SK-N-MC (cell line): ENCODE measurements around the gene TMLHE.
"Not testable (repeated sequence)": the region's sequence is repeated elsewhere in the genome, so short reads cannot be mapped to it uniquely, and the experiment has no call there.

Source experiments
- EZH2 ChIP-seq: fragments of 200-600 bp; sonication (generic); IDR thresholded peaks from one replicate; pipeline ENCODE4 v1.6.1; 2017; ENCODE audit warnings: antibody characterized with exemption
- POLR2AphosphoS5 ChIP-seq: IDR thresholded peaks from 2 replicates; pipeline ENCODE4 v1.6.1; 2012; ENCODE audit warnings: mild to moderate bottlenecking, low read depth, low read length, borderline replicate concordance

DNA sequence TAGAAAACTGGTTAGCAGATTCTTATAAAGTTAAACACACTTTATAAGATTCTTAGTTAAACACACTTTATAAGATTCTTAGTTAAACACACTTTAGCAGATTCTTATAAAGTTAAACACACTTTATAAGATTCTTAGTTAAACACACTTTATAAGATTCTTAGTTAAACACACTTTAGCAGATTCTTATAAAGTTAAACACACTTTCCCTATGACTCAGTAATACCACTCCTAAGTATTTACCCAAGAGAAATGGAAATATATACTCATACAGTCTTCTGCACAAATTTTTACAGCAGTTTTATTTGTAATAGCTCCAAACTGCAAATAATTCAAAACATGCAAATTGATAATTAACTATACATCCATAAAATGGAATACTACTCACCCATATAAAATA lies 7.4 kb upstream of the TMLHE start:
- not testable (repeated sequence) for TF ChIP-seq EZH2, POLR2AphosphoS5
